Panc1 (cell line): ENCODE data around the gene SLC16A5. TPM values are rescaled to one million over a fixed set of nuclear protein-coding genes. Genes with fewer than 3 reads are reported as not detected.
A peak's percentile ranks its signal among the peaks of the same experiment; 100 is the strongest.
"Not testable (repeated sequence)": the region's sequence is repeated elsewhere in the genome, so short reads cannot be mapped to it uniquely, and the experiment has no call there.

ENCODE experiments used
- ATAC-seq: fragments of 200-7000 bp; cut with Tn5 transposase; 2 replicates; pipeline ENCODE4 v1.9.1; 2020; ENCODE audit warnings: mild to moderate bottlenecking, moderate library complexity
- BruUV-seq: library from RNA; stranded (reverse); fragments of 400-500 nt; replicated peaks from 2 replicates; lab custom pipeline; 2021; lab: Mats Ljungman, UMichigan
- CTCF ChIA-PET: fragments of 300-600 bp; sonication (Branson Sonifier 250); formaldehyde crosslinking; loops from one replicate; lab custom pipeline; 2022; ENCODE audit warnings: antibody characterized with exemption; lab: Charles Lee
- POLR2A ChIA-PET: fragments of 300-600 bp; sonication (Branson Sonifier 250); formaldehyde crosslinking; loops from one replicate; lab custom pipeline; 2022; ENCODE audit warnings: antibody characterized with exemption; lab: Charles Lee
- DNase-seq: peaks from one replicate; pipeline ENCODE4 v3.0.0-alpha.2; 2010; ENCODE audit warnings: low read depth, low spot score
- H3K27ac ChIP-seq: 2 replicates; pipeline ENCODE4 v1.5.1; 2011; ENCODE audit warnings: mild to moderate bottlenecking, low read length, inconsistent platforms
- H3K27me3 ChIP-seq: fragments of 200-500 bp; sonication (Bioruptor generic); 2 replicates; pipeline ENCODE4 v1.6.0; 2014; ENCODE audit warnings: low read length, inconsistent platforms; ENCODE audit not compliant: control insufficient read depth, insufficient read depth
- H3K36me3 ChIP-seq: fragments of 200-500 bp; sonication (Bioruptor generic); 2 replicates; pipeline ENCODE4 v1.5.1; 2014; ENCODE audit warnings: inconsistent platforms, mild to moderate bottlenecking, low read length, moderate library complexity; ENCODE audit not compliant: control insufficient read depth, insufficient read depth
- H3K4me1 ChIP-seq: 2 replicates; pipeline ENCODE4 v1.5.1; 2011; ENCODE audit warnings: inconsistent platforms, mild to moderate bottlenecking, low read length, moderate library complexity; ENCODE audit not compliant: control insufficient read depth, insufficient read depth
- H3K4me3 ChIP-seq, 2 experiments: 2 replicates each; pipeline ENCODE4 v1.5.1; 2011 to 2012; ENCODE audit warnings: low read depth in 2 of 2, low read length in 2 of 2, mild to moderate bottlenecking in 2 of 2, inconsistent platforms in 1 of 2, moderate library complexity in 1 of 2
- H3K9me3 ChIP-seq: fragments of 200-500 bp; sonication (Bioruptor generic); 2 replicates; pipeline ENCODE4 v1.5.1; 2014; ENCODE audit warnings: low read depth, mild to moderate bottlenecking, inconsistent platforms, low read length, moderate library complexity; ENCODE audit not compliant: control insufficient read depth, insufficient read depth
- POLR2AphosphoS5 ChIP-seq: IDR thresholded peaks from 2 replicates; pipeline ENCODE4 v1.6.1; 2012; ENCODE audit warnings: mild to moderate bottlenecking, low read depth, low read length, moderate library complexity
- REST ChIP-seq, 2 experiments: IDR thresholded peaks; 2 replicates each; pipeline ENCODE4 v1.6.1; 2011 to 2012; ENCODE audit warnings: low read depth in 2 of 2, control low read depth in 1 of 2, low read length in 1 of 2, mild to moderate bottlenecking in 1 of 2, moderate library complexity in 1 of 2; ENCODE audit not compliant: insufficient read depth in 1 of 2
- SIN3A ChIP-seq: IDR thresholded peaks from 2 replicates; pipeline ENCODE4 v1.6.1; 2012; ENCODE audit warnings: low read depth, mild to moderate bottlenecking, low read length, moderate library complexity, borderline replicate concordance; ENCODE audit not compliant: insufficient read depth
- TCF7L2 ChIP-seq: IDR thresholded peaks from 2 replicates; pipeline ENCODE4 v1.6.1; 2011; ENCODE audit warnings: mild to moderate bottlenecking, low read depth, low read length, inconsistent platforms
- in situ Hi-C: cut with HindIII; loops from 2 replicates; pipeline ENCODE4 v1.10.0; 2016; ENCODE audit warnings: low sequenced_read_pairs, low pct_unique_long_range_greater_than_20kb
- intact Hi-C: fragments of 100-400 bp; cut with micrococcal nuclease; formaldehyde crosslinking; loops from one replicate; pipeline ENCODE4 v1.10.0; 2022; ENCODE audit not compliant: unreplicated experiment
- total RNA-seq: library from RNA; stranded (reverse); gene quantifications from one replicate; pipeline ENCODE4 v1.2.1, GENCODE V29; 2021; ENCODE audit not compliant: unreplicated experiment
- TF ChIP-seq, protein P1 (sequence below): fragments of 450-650 bp; IDR thresholded peaks from 2 replicates; pipeline ENCODE4 v1.5.1; 2017; ENCODE audit warnings: mild to moderate bottlenecking

Gene SLC16A5
- total RNA-seq, 1 experiment from 2014 or later = 46.6 TPM

DNA sequence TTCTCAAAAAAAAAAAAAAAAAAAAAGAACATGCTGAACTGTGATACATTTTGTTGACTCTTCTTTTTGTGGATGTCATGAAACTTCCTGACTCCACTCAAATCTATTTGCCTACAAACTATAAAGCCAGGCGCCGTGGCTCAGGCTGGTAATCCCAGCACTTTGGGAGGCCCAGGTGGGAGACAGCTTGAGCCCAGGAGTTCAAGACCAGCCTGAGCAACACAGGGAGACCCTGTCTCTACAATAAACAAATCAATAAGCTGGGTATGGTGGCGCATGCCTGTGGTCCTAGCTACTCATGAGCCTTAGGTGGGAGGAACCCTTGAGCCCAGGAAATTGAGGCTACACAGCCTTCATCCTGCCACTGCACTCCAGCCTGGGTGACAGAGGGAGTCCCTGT is 45.2 kb downstream of the SLC16A5 start:
- intact Hi-C loops (no loop called here), in situ Hi-C loops (no loop called here)
- POLR2A ChIA-PET = interaction anchor here (0.7 kb wide), 1 partner anchor 113 kb away, joined by 12 read pairs; no protein-coding TSS in a partner anchor
- DNase-seq (no peak), ATAC-seq (no peak)
- H3K27ac ChIP-seq = peak overlapping the region; percentile 5; the same call in 1 of the 2 replicates
- H3K4me3 ChIP-seq = no peak overlapping the region
- H3K4me1 ChIP-seq = peaks cover 23% of the 10 kb centered on the region
- no peaks in the 10 kb centered on the region for H3K9me3 ChIP-seq
- CTCF ChIA-PET = no interaction called here
- TF ChIP-seq REST (IDR thresholded peaks at IDR 0.05; ENCODE audit: insufficient read depth in 1 of 2, low read depth in 2 of 2, low read length in 1 of 2) = no peak
- no peak for TF ChIP-seq POLR2AphosphoS5
- no peaks in the 10 kb centered on the region for H3K27me3 ChIP-seq
- BruUV-seq = TSS peak; percentile 59
- peaks cover 5% of the 10 kb centered on the region; the same call in 1 of the 2 replicates for H3K36me3 ChIP-seq

DNA sequence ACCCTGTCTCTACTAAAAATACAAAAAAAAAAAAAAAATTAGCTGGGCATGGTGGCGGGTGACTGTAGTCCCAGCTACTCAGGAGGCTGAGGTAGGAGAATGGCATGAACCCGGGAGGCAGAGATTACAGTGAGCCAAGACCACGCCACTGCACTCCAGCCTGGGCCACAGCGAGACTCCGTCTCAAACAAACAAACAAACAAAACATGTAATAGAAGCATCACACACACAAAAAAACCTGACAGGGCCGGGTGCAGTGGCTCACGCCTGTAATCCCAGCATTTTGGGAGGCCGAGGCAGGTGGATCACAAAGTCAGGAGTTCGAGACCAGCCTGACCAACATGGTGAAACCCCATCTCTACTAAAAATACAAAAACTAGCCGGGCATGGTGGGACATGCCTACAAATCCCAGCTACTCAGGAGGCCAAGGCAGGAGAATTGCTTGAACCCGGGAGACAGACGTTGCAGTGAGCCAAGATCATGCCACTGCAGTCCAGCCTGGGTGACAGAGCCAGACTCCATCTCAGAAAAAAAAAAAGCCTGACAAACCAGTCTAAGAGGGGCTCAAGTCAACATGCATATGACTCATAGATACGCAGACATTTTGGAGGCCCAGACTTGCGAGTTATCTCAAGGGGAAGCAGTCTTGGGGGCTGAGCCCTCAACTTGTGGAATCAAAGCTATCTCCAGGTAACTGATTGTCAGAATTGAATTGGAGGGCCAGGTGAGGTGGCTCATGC is 46.0 kb downstream of the SLC16A5 start:
- ATAC-seq, in situ Hi-C loops, DNase-seq, BruUV-seq, H3K27me3 ChIP-seq, H3K27ac ChIP-seq, H3K9me3 ChIP-seq, intact Hi-C loops, H3K4me3 ChIP-seq, H3K36me3 ChIP-seq: not testable (repeated sequence)
- ChIA-PET POLR2A (interaction anchor here (0.7 kb wide), 2 partner anchors 174 to 760 kb away, joined by 4 to 5 read pairs; no protein-coding TSS in a partner anchor), CTCF (interaction anchor here (0.6 to 0.7 kb wide), 2 partner anchors 20 to 38 kb away, joined by 3 to 4 read pairs; no protein-coding TSS in a partner anchor)
- H3K4me1 ChIP-seq = peaks cover 18% of the 10 kb centered on the region

DNA sequence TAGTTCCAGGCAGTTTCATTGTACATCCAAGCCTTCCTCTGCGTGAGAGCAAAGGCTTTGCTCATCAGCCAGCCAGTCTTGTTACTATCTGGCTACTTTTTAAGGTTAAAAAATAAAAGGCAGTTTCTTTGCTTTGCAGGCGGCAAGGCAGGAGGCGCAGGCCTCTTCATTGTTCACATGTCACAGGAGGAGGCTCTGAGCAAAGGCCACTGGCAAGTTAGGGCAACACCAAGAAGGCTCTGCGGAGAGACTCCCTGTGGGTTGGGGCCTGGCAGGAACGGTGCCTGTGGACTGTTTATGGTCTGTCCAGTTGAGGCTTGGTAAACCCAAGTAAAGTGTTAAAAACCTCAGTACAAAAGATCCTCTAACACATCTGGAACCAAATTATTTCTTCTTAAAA is 47.7 kb downstream of the SLC16A5 start:
- BruUV-seq = TSS peak; percentile 39

More for the DNA sequence above, 47.7 kb downstream of the SLC16A5 start:
- POLR2A ChIA-PET = no interaction called here
- ATAC-seq (no peak), DNase-seq (no peak)
- intact Hi-C loops (no loop called here), in situ Hi-C loops (no loop called here)
- no peaks in the 10 kb centered on the region for H3K9me3 ChIP-seq
- CTCF ChIA-PET = no interaction called here
- H3K27me3 ChIP-seq = no peaks in the 10 kb centered on the region
- TF ChIP-seq SIN3A (no peak), REST (IDR thresholded peaks at IDR 0.05; ENCODE audit: insufficient read depth in 1 of 2, low read depth in 2 of 2, low read length in 1 of 2) (no peak), TCF7L2 (no peak), POLR2AphosphoS5 (no peak)
- TF ChIP-seq, protein P1, sequence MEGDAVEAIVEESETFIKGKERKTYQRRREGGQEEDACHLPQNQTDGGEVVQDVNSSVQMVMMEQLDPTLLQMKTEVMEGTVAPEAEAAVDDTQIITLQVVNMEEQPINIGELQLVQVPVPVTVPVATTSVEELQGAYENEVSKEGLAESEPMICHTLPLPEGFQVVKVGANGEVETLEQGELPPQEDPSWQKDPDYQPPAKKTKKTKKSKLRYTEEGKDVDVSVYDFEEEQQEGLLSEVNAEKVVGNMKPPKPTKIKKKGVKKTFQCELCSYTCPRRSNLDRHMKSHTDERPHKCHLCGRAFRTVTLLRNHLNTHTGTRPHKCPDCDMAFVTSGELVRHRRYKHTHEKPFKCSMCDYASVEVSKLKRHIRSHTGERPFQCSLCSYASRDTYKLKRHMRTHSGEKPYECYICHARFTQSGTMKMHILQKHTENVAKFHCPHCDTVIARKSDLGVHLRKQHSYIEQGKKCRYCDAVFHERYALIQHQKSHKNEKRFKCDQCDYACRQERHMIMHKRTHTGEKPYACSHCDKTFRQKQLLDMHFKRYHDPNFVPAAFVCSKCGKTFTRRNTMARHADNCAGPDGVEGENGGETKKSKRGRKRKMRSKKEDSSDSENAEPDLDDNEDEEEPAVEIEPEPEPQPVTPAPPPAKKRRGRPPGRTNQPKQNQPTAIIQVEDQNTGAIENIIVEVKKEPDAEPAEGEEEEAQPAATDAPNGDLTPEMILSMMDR = no peak
- no peak overlapping the region for H3K4me3 ChIP-seq
- H3K27ac ChIP-seq = no peak overlapping the region
- peaks cover 5% of the 10 kb centered on the region for H3K4me1 ChIP-seq
- peaks cover 15% of the 10 kb centered on the region for H3K36me3 ChIP-seq
